Fibroblast of skin of left quadriceps (primary cell): ENCODE results near the gene FOXO4.

ENCODE experiments used
- DNase-seq, 2 experiments: peaks; one replicate each; pipeline ENCODE4 v3.0.0-alpha.2; 2013; ENCODE audit warnings: low read depth in 2 of 2

FOXO4 gene

DNA sequence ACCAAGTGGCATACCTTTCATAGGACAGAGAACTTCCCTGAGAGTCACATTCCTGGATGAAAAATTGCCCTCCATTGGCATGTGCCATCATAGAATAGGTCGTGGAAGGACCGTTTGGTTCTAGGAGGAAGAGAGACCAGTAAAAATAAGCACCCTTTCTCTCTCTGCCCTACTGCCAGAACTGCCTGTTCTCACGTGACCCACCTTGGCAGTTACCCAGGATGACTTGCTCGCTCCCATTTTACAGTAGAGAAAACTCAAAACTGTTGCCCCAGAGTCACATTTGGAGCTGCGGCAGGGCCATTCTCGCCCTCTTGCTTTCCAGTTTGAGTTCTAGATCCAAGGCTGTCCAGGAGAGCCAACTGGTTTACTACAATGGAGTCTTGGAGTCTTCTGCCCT, 47.9 kb downstream of the FOXO4 start:
- no peak for DNase-seq

DNA sequence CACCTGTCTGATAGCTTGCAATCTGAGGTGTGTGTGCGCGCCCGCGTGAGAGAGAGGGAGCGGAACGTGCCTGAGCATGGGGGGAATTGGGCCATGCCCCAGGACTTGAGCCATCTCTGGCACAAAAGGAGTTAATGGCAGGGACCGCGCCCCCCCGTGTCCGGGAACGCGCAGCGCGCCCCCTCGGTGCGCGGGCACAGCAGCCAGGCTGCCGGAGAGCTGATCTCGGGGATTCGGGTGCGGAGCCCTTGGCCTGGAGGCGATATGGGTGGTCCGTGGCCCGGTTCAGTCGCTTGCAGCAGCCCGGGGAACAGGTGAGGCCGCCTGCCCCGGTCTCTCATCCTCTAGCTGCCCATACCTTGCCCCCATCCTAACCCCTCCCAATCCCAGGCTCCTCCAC, 49.0 kb downstream of the FOXO4 start, which contains the start of gene NLGN3:
NLGN3 (plus strand) TSS at position 191 of the 400 bp plus-strand sequence. CDS start 2,909 bp downstream, outside the sequence.
- no peak for DNase-seq

DNA sequence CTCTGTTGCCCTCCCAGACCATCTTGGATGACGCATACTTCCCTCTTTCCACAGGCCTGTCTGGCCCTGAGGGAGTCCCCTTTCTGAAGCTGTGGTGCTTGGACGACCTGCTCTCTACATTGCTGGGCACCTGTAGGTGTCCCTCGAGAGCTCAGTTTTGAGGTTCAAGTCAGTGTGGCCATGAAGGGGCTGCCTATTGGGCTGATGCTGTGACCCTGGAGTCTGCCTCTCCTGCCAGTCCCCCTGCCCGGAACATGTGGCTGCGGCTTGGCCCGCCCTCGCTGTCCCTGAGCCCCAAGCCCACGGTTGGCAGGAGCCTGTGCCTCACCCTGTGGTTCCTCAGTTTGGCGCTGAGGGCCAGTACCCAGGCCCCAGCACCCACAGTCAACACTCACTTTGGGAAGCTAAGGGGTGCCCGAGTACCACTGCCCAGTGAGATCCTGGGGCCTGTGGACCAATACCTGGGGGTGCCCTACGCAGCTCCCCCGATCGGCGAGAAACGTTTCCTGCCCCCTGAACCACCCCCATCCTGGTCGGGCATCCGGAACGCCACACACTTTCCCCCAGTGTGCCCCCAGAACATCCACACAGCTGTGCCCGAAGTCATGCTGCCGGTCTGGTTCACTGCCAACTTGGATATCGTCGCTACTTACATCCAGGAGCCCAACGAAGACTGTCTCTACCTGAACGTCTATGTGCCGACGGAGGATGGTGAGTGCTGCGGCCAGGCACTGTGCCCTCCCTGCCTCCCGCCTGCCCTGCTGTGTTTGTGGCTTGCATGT, 52.0 kb downstream of the FOXO4 start:
- DNase-seq: no peak

DNA sequence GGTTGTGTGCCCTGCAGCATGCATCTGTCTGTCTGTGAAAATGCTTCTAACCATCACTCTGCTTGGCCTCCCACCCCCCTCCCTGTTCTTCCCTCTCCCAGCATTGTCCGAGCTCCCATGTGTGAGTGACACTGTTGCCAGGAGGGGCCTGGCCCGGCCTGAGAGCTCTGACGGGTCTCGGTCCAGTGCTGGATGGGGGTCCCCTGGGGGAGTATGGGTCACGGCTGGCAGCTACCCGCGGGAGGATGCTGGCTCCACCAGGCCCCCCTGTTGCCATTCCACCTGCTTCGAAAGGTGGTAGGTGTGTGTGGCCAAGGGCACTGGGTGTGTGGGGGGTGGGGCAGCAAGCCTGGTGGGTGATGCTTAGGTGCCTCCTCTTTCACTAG, 52.6 kb downstream of the FOXO4 start:
- DNase-seq: no peak

DNA sequence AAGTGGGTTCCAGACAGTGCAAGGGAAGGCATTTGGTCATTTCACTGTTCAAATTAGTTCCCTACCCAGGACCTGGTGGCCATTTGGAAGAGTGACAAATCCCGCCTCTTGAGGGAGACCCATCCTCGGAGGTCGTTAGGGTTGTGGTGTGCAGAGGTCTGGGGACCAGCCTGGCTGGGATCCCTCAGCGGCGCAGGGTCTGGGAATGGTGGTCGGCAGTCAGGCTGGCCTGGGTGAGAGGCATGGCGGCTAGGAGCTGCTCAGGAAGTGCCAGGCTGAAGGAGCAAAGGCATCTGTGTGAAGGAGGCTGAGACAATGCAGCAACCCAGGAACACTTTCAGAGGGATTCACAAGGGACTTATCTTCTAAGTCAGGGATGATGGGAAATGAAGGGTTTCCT, 55.7 kb downstream of the FOXO4 start:
- DNase-seq: no peak
